Right atrium auricular region (tissue), 2 donors: ENCODE results near the gene UCMA. TPM values are rescaled to one million over a fixed set of nuclear protein-coding genes. Genes with fewer than 3 reads are reported as not detected.

ENCODE experiments used
- DNase-seq: peaks from one replicate; pipeline ENCODE4 v3.0.0-alpha.2; 2019; ENCODE audit warnings: low spot score
- H3K27ac ChIP-seq, 2 donors: fragments of 200-600 bp; sonication (generic); 1 replicate in 1 of 2; 2 replicates in 1 of 2; pipeline ENCODE4 v1.5.1; 2016 to 2019
- H3K27me3 ChIP-seq, 2 donors: fragments of 200-600 bp; sonication (generic); one replicate each; pipeline versions ENCODE4 v1.5.1 to v1.6.0; 2017 to 2019
- H3K36me3 ChIP-seq: fragments of 200-600 bp; sonication (generic); one replicate; pipeline ENCODE4 v1.5.1; 2016
- H3K4me1 ChIP-seq, 2 donors: fragments of 200-600 bp; sonication (generic); one replicate each; pipeline versions ENCODE4 v1.5.1 to v1.6.0; 2017 to 2019
- H3K4me3 ChIP-seq, 2 donors: fragments of 200-600 bp; sonication (generic); 1 replicate in 1 of 2; 2 replicates in 1 of 2; pipeline ENCODE4 v1.5.1; 2017 to 2019; ENCODE audit warnings: mild to moderate bottlenecking in 1 of 2, moderate library complexity in 1 of 2
- H3K9me3 ChIP-seq, 2 donors: fragments of 200-600 bp; sonication (generic); one replicate each; pipeline ENCODE4 v1.5.1; 2019
- CTCF ChIP-seq, 2 donors: fragments of 200-600 bp; sonication (generic); IDR thresholded peaks; one replicate each; pipeline ENCODE4 v1.5.1; 2019; ENCODE audit warnings: antibody characterized with exemption in 2 of 2
- total RNA-seq, 2 donors: library from RNA; depleted of rRNA; stranded (reverse); fragments of >200 nt; gene quantifications; one replicate each; pipeline ENCODE4 v1.1.0, GENCODE V29; 2016

The UCMA gene
- total RNA-seq, 2 donors from 2014 or later, result not detected

GRCh38 chr10:13206546-13207443 is 27.4 kb downstream of the UCMA start:
- no peaks in the 10 kb centered on the region for H3K4me1 ChIP-seq
- no peaks in the 10 kb centered on the region for H3K27me3 ChIP-seq
- H3K36me3 ChIP-seq, result no peaks in the 10 kb centered on the region
- peak in 1 of 2 donors; percentile 46 for TF ChIP-seq CTCF (IDR thresholded peaks at IDR 0.05)
- no peak overlapping the region for H3K27ac ChIP-seq
- DNase-seq, result no peak
- H3K4me3 ChIP-seq, result no peak overlapping the region
- no peaks in the 10 kb centered on the region for H3K9me3 ChIP-seq

DNA sequence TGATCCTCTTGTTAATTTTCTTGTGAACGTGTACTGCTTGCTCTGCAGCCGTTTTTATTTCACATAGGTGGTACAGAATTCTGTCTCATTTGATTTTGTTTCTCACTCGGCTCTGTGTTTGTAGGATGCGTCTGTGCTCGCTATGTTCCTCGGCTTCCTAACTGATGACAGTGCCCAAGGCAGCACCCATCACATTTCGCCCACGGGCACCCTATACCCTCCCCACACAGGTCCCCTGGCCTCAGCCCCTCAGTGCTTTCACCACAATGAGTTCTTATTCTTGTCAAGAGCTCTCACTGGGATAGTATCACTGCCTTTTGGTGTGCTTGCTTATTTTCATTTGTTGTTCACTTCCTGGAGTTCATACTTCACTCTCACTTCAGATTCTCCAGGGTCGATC is 28.1 kb downstream of the UCMA start:
- H3K27me3 ChIP-seq, result no peaks in the 10 kb centered on the region
- H3K36me3 ChIP-seq, result no peaks in the 10 kb centered on the region
- H3K9me3 ChIP-seq, result no peaks in the 10 kb centered on the region
- DNase-seq, result no peak
- H3K4me1 ChIP-seq, result no peaks in the 10 kb centered on the region
- H3K27ac ChIP-seq, result no peak overlapping the region
- no peak overlapping the region for H3K4me3 ChIP-seq
- no peak for TF ChIP-seq CTCF (IDR thresholded peaks at IDR 0.05)

DNA sequence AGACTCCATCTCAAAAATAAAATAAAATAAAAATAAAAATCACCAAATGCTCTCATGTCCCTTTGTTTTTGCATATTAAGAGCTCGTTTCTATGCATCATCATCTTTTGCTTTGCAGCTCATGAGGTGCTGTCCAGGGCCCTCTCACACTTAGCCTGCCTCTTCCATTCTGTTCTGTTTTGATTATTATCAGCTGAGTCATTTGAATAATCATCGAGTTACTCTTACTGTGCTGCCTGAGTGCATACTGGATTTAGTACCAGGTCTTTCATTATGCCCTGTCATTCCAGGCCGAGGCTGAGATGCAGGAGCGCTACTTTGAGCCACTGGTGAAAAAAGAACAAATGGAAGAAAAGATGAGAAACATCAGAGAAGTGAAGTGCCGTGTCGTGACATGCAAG is 33.0 kb downstream of the UCMA start:
- no peak for TF ChIP-seq CTCF (IDR thresholded peaks at IDR 0.05)
- no peak for DNase-seq
- H3K27me3 ChIP-seq, result no peaks in the 10 kb centered on the region
- H3K4me3 ChIP-seq, result no peak overlapping the region
- no peak overlapping the region for H3K27ac ChIP-seq
- H3K36me3 ChIP-seq, result no peaks in the 10 kb centered on the region
- H3K4me1 ChIP-seq, result no peaks in the 10 kb centered on the region
- no peaks in the 10 kb centered on the region for H3K9me3 ChIP-seq

- DNase-seq, result no peak
- TF ChIP-seq CTCF (IDR thresholded peaks at IDR 0.05), result no peak
- Histone ChIP-seq H3K9me3 (no peaks in the 10 kb centered on the region), H3K4me1 (no peaks in the 10 kb centered on the region), H3K27ac (no peak overlapping the region), H3K27me3 (no peaks in the 10 kb centered on the region), H3K4me3 (no peak overlapping the region), H3K36me3 (no peaks in the 10 kb centered on the region)
Measured at GRCh38 chr10:13195016-13195415, 39.2 kb downstream of the UCMA start.

GRCh38 chr10:13193637-13194036 is 40.5 kb downstream of the UCMA start:
- Histone ChIP-seq H3K4me3 (no peak overlapping the region), H3K36me3 (no peaks in the 10 kb centered on the region), H3K27me3 (no peaks in the 10 kb centered on the region), H3K9me3 (no peaks in the 10 kb centered on the region), H3K27ac (no peak overlapping the region), H3K4me1 (no peaks in the 10 kb centered on the region)
- TF ChIP-seq CTCF (IDR thresholded peaks at IDR 0.05), result no peak
- no peak for DNase-seq

DNA sequence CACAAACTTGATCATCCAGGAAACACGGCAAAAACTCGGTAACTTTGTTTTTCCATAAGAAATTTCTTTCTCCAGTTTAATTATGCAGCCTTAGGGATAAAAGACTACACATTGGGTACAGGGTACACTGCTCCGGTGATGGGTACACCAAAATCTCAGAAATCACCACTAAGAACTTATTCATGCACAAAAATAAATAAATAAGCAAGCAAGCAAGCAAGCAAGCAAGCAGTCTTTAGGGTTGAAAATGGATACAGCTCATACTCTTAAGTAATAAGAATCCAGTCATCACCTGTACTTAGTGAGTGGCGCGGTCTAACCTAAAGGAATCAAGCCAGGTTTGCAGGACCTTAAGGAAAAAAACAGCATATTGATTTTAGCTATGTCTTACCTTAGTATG is 42.8 kb downstream of the UCMA start:
- no peaks in the 10 kb centered on the region for H3K9me3 ChIP-seq
- H3K4me1 ChIP-seq, result no peaks in the 10 kb centered on the region
- H3K27ac ChIP-seq, result no peak overlapping the region
- no peaks in the 10 kb centered on the region for H3K36me3 ChIP-seq
- no peak for TF ChIP-seq CTCF (IDR thresholded peaks at IDR 0.05)
- no peak overlapping the region for H3K4me3 ChIP-seq
- no peak for DNase-seq
- no peaks in the 10 kb centered on the region for H3K27me3 ChIP-seq
